AG04450 (cell line): Measurements from ENCODE around the gene BCO1. TPM values are rescaled to one million over a fixed set of nuclear protein-coding genes. Genes with fewer than 3 reads are reported as not detected.
"Not testable (repeated sequence)": the region's sequence is repeated elsewhere in the genome, so short reads cannot be mapped to it uniquely, and the experiment has no call there.

ENCODE experiments used
- CTCF ChIA-PET: fragments of 300-600, 350-600 bp; formaldehyde crosslinking; extraction: SDS; loops from one replicate; lab custom pipeline; 2022; ENCODE audit warnings: antibody characterized with exemption, inconsistent platforms; lab: Charles Lee
- POLR2A ChIA-PET: fragments of 350-600 bp; formaldehyde crosslinking; extraction: SDS; loops from one replicate; lab custom pipeline; 2021; ENCODE audit warnings: antibody characterized with exemption, inconsistent platforms; lab: Yijun Ruan, JAX
- DNase-seq: peaks from one replicate; pipeline ENCODE4 v3.0.0-alpha.2; 2011; ENCODE audit warnings: low read depth, low spot score
- H3K27ac ChIP-seq: one replicate; pipeline ENCODE4 v1.5.1; 2012; ENCODE audit warnings: low read depth, low read length, control low read depth
- H3K27me3 ChIP-seq: one replicate; pipeline ENCODE4 v1.6.0; 2012; ENCODE audit warnings: low read length; ENCODE audit not compliant: control insufficient read depth, insufficient read depth
- H3K4me3 ChIP-seq: 2 replicates; pipeline ENCODE4 v1.5.1; 2011; ENCODE audit warnings: mild to moderate bottlenecking, low read depth, low read length, control low read depth
- H3K9me3 ChIP-seq: 2 replicates; pipeline ENCODE4 v1.5.1; 2012; ENCODE audit warnings: low read length; ENCODE audit not compliant: control insufficient read depth, insufficient read depth
- polyA plus RNA-seq: library from polyadenylated mRNA; depleted of rRNA; stranded (reverse); fragments of >200 nt; gene quantifications from 2 replicates; pipeline ENCODE4 v1.2.3, GENCODE V29; 2011
- TF ChIP-seq, protein P1 (sequence below): IDR thresholded peaks from 2 replicates; pipeline ENCODE4 v1.5.1; 2011; ENCODE audit warnings: low read depth, low read length, control low read depth, inconsistent platforms

BCO1 gene
- polyA plus RNA-seq, 1 experiment = not detected

DNA sequence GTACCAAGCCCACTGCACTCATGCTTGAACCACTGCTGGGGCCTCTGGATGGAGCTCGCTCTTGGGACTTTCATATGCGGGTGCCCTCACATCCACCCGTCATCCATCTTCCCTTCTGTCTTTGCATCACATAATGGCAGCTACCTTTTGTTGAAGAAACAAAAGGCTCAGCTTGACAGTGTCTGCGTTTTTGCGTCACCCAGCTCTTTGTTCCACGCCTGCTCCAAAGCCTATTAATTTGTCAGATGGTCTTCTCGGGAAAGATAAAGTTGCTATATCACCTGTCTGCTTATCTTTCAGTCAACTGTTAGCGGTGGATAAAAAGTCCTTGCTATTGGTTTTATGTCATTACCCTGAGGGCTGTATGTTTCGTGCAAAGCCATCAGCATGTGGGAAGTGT, 18.1 kb upstream of the BCO1 start:
- Histone ChIP-seq H3K4me3 (no peak overlapping the region), H3K9me3 (no peaks in the 10 kb centered on the region), H3K27ac (no peak overlapping the region), H3K27me3 (peaks cover 17% of the 10 kb centered on the region)
- POLR2A ChIA-PET = no interaction called here
- CTCF ChIA-PET = interaction anchor here (8.7 kb wide), 1 partner anchor 15 kb away, joined by 61 read pairs; no protein-coding TSS in a partner anchor
- TF ChIP-seq, protein P1, sequence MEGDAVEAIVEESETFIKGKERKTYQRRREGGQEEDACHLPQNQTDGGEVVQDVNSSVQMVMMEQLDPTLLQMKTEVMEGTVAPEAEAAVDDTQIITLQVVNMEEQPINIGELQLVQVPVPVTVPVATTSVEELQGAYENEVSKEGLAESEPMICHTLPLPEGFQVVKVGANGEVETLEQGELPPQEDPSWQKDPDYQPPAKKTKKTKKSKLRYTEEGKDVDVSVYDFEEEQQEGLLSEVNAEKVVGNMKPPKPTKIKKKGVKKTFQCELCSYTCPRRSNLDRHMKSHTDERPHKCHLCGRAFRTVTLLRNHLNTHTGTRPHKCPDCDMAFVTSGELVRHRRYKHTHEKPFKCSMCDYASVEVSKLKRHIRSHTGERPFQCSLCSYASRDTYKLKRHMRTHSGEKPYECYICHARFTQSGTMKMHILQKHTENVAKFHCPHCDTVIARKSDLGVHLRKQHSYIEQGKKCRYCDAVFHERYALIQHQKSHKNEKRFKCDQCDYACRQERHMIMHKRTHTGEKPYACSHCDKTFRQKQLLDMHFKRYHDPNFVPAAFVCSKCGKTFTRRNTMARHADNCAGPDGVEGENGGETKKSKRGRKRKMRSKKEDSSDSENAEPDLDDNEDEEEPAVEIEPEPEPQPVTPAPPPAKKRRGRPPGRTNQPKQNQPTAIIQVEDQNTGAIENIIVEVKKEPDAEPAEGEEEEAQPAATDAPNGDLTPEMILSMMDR = no peak
- DNase-seq = no peak

GRCh38 chr16:81221731-81222130, 16.8 kb upstream of the BCO1 start:
- POLR2A ChIA-PET = no interaction called here
- TF ChIP-seq, protein P1 = no peak
- Histone ChIP-seq H3K27ac (no peak overlapping the region), H3K9me3 (no peaks in the 10 kb centered on the region), H3K4me3 (no peak overlapping the region), H3K27me3 (peaks cover 13% of the 10 kb centered on the region)
- CTCF ChIA-PET = interaction anchor here (1.7 kb wide), 1 partner anchor 16 kb away, joined by 11 read pairs; no protein-coding TSS in a partner anchor
- DNase-seq = no peak

DNA sequence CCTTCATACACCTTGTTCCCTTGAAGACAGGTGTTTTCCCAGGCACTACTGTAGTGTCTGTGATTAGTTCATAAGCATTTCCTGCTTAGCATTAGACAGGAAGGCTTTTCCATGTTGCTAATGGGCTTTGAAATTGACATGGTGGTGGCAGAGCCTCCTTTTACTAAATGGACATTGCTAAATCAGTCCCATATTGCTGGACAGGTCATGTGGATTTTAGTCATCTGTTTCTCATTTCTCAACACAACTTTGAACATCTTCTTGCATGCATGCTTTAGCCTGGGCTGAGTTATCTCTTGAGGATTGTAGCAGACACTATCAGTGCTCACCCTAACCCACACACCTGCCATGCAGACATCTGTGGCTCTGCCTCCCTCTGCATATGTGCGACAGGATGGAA, 13.7 kb upstream of the BCO1 start:
- Histone ChIP-seq H3K27ac (no peak overlapping the region), H3K9me3 (no peaks in the 10 kb centered on the region), H3K27me3 (peaks cover 28% of the 10 kb centered on the region), H3K4me3 (no peak overlapping the region)
- TF ChIP-seq, protein P1 = no peak
- CTCF ChIA-PET = no interaction called here
- POLR2A ChIA-PET = no interaction called here
- DNase-seq = no peak

GRCh38 chr16:81225697-81226096, 12.8 kb upstream of the BCO1 start:
- H3K27ac ChIP-seq, H3K9me3 ChIP-seq, DNase-seq, H3K4me3 ChIP-seq, POLR2A ChIA-PET: not testable (repeated sequence)
- H3K27me3 ChIP-seq = peaks cover 23% of the 10 kb centered on the region
- CTCF ChIA-PET = interaction anchor here (2.2 kb wide), 1 partner anchor 21 kb away, joined by 20 read pairs; no protein-coding TSS in a partner anchor

GRCh38 chr16:81227785-81228184, 10.7 kb upstream of the BCO1 start:
- POLR2A ChIA-PET = no interaction called here
- Histone ChIP-seq H3K27me3 (peaks cover 32% of the 10 kb centered on the region), H3K4me3 (no peak overlapping the region), H3K27ac (no peak overlapping the region), H3K9me3 (no peaks in the 10 kb centered on the region)
- no peak for DNase-seq
- CTCF ChIA-PET = interaction anchor here (2.2 kb wide), 1 partner anchor 23 kb away, joined by 20 read pairs; no protein-coding TSS in a partner anchor
- TF ChIP-seq, protein P1 = no peak

- POLR2A ChIA-PET = no interaction called here
- DNase-seq = no peak
- Histone ChIP-seq H3K4me3 (no peak overlapping the region), H3K9me3 (no peaks in the 10 kb centered on the region), H3K27ac (no peak overlapping the region), H3K27me3 (peaks cover 25% of the 10 kb centered on the region)
- TF ChIP-seq, protein P1 = no peak
- CTCF ChIA-PET = no interaction called here
Measured at GRCh38 chr16:81229811-81230210, 8.7 kb upstream of the BCO1 start.
